Panc1 (cell line): ENCODE results near the gene KNDC1.

ENCODE experiments used
- CTCF ChIP-seq: fragments of 450-650 bp; IDR thresholded peaks from 2 replicates; pipeline ENCODE4 v1.5.1; 2017; ENCODE audit warnings: mild to moderate bottlenecking
- REST ChIP-seq, 2 experiments: IDR thresholded peaks; 2 replicates each; pipeline ENCODE4 v1.6.1; 2011 to 2012; ENCODE audit warnings: low read depth in 2 of 2, control low read depth in 1 of 2, low read length in 1 of 2, mild to moderate bottlenecking in 1 of 2, moderate library complexity in 1 of 2; ENCODE audit not compliant: insufficient read depth in 1 of 2
- SIN3A ChIP-seq: IDR thresholded peaks from 2 replicates; pipeline ENCODE4 v1.6.1; 2012; ENCODE audit warnings: low read depth, mild to moderate bottlenecking, low read length, moderate library complexity, borderline replicate concordance; ENCODE audit not compliant: insufficient read depth

- no peak for TF ChIP-seq CTCF
- TF ChIP-seq SIN3A = no peak
- no peak for TF ChIP-seq REST (IDR thresholded peaks at IDR 0.05; ENCODE audit: insufficient read depth in 1 of 2, low read depth in 2 of 2, low read length in 1 of 2)
Measured at GRCh38 chr10:133216776-133217175, 56.8 kb downstream of the KNDC1 start.
